HUDEP-2 (cell line): Measurements from ENCODE around the gene TMCO1.
"Not testable (repeated sequence)": the region's sequence is repeated elsewhere in the genome, so short reads cannot be mapped to it uniquely, and the experiment has no call there.

Experiments used
- DNase-seq, 76 experiments: peaks; one replicate each; lab custom pipeline; 2025; ENCODE audit not compliant: unreplicated experiment in 76 of 76; lab: John Stamatoyannopoulos, UW

Gene TMCO1

GRCh38 chr1:165768513-165769394 is at the start of gene TMCO1:
TSS of gene TMCO1 (minus strand) at chr1:165768868. CDS start at chr1:165768751, 117 bp downstream.
- peak; percentile 66 to 96 (median 91) for DNase-seq

GRCh38 chr1:165816826-165817497 is 48.3 kb upstream of the TMCO1 start:
- peak in 74 of 76 experiments; percentile 40 to 94 (median 81) for DNase-seq

GRCh38 chr1:165816157-165816556 is 47.5 kb upstream of the TMCO1 start:
- no peak for DNase-seq

- no peak for DNase-seq
These were observed 47.1 kb upstream of the TMCO1 start for GRCh38 chr1:165815725-165816124.

- DNase-seq: no peak
These were observed 38.9 kb upstream of the TMCO1 start for GRCh38 chr1:165807613-165808012.

- not testable (repeated sequence) for DNase-seq
These were observed 35.8 kb upstream of the TMCO1 start for GRCh38 chr1:165804513-165804912.

GRCh38 chr1:165799387-165799786 is 30.7 kb upstream of the TMCO1 start:
- DNase-seq: no peak

GRCh38 chr1:165795894-165796293 is 27.2 kb upstream of the TMCO1 start:
- DNase-seq: no peak

- DNase-seq: no peak
These were observed 25.3 kb upstream of the TMCO1 start for GRCh38 chr1:165793951-165794350.

GRCh38 chr1:165787741-165788140 is 19.1 kb upstream of the TMCO1 start:
- no peak for DNase-seq

GRCh38 chr1:165783519-165783918 is 14.9 kb upstream of the TMCO1 start:
- not testable (repeated sequence) for DNase-seq

- not testable (repeated sequence) for DNase-seq
These were observed 9.5 kb upstream of the TMCO1 start for GRCh38 chr1:165778197-165778596.

GRCh38 chr1:165773324-165773965 is 4.8 kb upstream of the TMCO1 start:
- peak in 2 of 76 experiments; percentile 11 to 15 for DNase-seq

- DNase-seq: no peak
These were observed 4.1 kb upstream of the TMCO1 start for GRCh38 chr1:165772739-165773138.

- DNase-seq: no peak
These were observed 4.4 kb downstream of the TMCO1 start for GRCh38 chr1:165764277-165764676.

GRCh38 chr1:165763442-165763841 is 5.2 kb downstream of the TMCO1 start:
- DNase-seq: no peak

GRCh38 chr1:165762725-165763124 is 5.9 kb downstream of the TMCO1 start:
- no peak for DNase-seq

GRCh38 chr1:165759095-165759494 is 9.6 kb downstream of the TMCO1 start:
- no peak for DNase-seq

GRCh38 chr1:165755393-165756010 is 13.2 kb downstream of the TMCO1 start:
- no peak for DNase-seq

- no peak for DNase-seq
These were observed 14.7 kb downstream of the TMCO1 start for GRCh38 chr1:165753934-165754333.

- no peak for DNase-seq
These were observed 20.1 kb downstream of the TMCO1 start for GRCh38 chr1:165748550-165748949.
